Measurements from ENCODE around the gene ANKRD26. TPM values are rescaled to one million over a fixed set of nuclear protein-coding genes. Genes with fewer than 3 reads are reported as not detected.

Gene ANKRD26
- total and polyA plus RNA-seq, 2 donors (not counting 1 experiment from before 2014, with no cell fraction given) = 0.67 to 10.5 TPM

DNA sequence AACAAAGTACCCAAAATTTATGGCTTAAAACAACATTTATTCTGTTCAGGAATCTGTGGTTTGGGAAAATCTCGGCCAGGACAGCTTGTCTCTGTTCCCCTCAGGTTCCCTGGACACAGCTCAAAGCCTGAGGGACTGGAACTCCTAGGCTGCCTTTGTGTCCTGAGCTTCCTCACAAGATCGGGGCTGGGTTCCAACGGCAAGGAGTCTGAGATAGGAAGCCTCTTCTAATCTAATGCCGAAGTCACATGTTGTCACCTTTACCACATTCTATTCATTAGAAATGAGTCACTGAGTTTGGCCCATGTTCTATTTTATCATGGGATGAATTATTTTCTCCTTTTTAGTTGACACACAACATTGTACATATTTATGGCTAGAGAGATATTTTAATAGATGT lies 80.5 kb downstream of the ANKRD26 start:
- H4K20me1 ChIP-seq (ENCODE audit: control insufficient read depth, insufficient read depth, low read length, poor library complexity, severe bottlenecking) = no peaks in the 10 kb centered on the region
- no peaks in the 10 kb centered on the region for H3K27me3 ChIP-seq (replicated peaks in 1 of 4; ENCODE audit: control extremely low read depth in 1 of 4, control insufficient read depth in 3 of 4, insufficient read depth in 4 of 4, low read length in 3 of 4)
- POLR2A ChIA-PET = no interaction called here
- no peaks in the 10 kb centered on the region for H3K79me2 ChIP-seq (ENCODE audit: control insufficient read depth, insufficient read depth, low read length)
- H3K27me3 Mint-ChIP-seq = no peaks in the 10 kb centered on the region
- no peaks in the 10 kb centered on the region for H3K4me1 Mint-ChIP-seq
- H3K4me1 ChIP-seq (ENCODE audit: control insufficient read depth in 2 of 2, insufficient read depth in 2 of 2, low read length in 2 of 2) = no peaks in the 10 kb centered on the region
- no peaks in the 10 kb centered on the region for H3K9me3 ChIP-seq (ENCODE audit: control extremely low read depth in 1 of 3, control insufficient read depth in 2 of 3, insufficient read depth in 1 of 3, low read length in 2 of 3)
- H3K4me3 ChIP-seq (ENCODE audit: control extremely low read depth in 1 of 5, extremely low read depth in 1 of 5, insufficient read depth in 1 of 5, low read depth in 2 of 5, low read length in 4 of 5) = no peak overlapping the region
- CTCF ChIA-PET = no interaction called here
- WGBS (ENCODE audit: insufficient coverage) = 100% methylated on average over 3 of the region's 4 CpGs
- DNase-seq (no peak), ATAC-seq (ENCODE audit: low read depth) (no peak)
- H3K27ac Mint-ChIP-seq = no peak overlapping the region
- no peak overlapping the region for H3K4me2 ChIP-seq (replicated peaks; ENCODE audit: low read depth, low read length, poor library complexity, severe bottlenecking)
- H3K9me3 Mint-ChIP-seq (ENCODE audit: insufficient read depth) = no peaks in the 10 kb centered on the region
- intact Hi-C loops (cut with micrococcal nuclease) = no loop called here
- no peak overlapping the region for H2AFZ ChIP-seq (ENCODE audit: insufficient read depth, low read depth, low read length, poor library complexity, severe bottlenecking)
- no peak overlapping the region for H3K4me3 Mint-ChIP-seq
- H3K36me3 ChIP-seq (replicated peaks in 1 of 2; ENCODE audit: control extremely low read depth in 1 of 2, control insufficient read depth in 1 of 2, extremely low read depth in 1 of 2, insufficient read depth in 2 of 2, low read length in 1 of 2) = peaks cover 0 to 8% of the 10 kb centered on the region in 2 experiments
- H3K27ac ChIP-seq (ENCODE audit: low read length in 2 of 2) = no peak overlapping the region
- no peak overlapping the region for H3K9ac ChIP-seq (ENCODE audit: low read length)
- TF ChIP-seq, protein P1, sequence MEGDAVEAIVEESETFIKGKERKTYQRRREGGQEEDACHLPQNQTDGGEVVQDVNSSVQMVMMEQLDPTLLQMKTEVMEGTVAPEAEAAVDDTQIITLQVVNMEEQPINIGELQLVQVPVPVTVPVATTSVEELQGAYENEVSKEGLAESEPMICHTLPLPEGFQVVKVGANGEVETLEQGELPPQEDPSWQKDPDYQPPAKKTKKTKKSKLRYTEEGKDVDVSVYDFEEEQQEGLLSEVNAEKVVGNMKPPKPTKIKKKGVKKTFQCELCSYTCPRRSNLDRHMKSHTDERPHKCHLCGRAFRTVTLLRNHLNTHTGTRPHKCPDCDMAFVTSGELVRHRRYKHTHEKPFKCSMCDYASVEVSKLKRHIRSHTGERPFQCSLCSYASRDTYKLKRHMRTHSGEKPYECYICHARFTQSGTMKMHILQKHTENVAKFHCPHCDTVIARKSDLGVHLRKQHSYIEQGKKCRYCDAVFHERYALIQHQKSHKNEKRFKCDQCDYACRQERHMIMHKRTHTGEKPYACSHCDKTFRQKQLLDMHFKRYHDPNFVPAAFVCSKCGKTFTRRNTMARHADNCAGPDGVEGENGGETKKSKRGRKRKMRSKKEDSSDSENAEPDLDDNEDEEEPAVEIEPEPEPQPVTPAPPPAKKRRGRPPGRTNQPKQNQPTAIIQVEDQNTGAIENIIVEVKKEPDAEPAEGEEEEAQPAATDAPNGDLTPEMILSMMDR (IDR thresholded peaks at IDR 0.05) = no peak
- no peak for TF ChIP-seq EZH2 (IDR thresholded peaks at IDR 0.05; ENCODE audit: borderline replicate concordance, insufficient read depth, low read depth, low read length, poor library complexity, severe bottlenecking)

- POLR2A ChIA-PET = no interaction called here
- CTCF ChIA-PET = no interaction called here
- Mint-ChIP-seq H3K4me1 (no peaks in the 10 kb centered on the region), H3K4me3 (no peak overlapping the region), H3K27ac (no peak overlapping the region), H3K9me3 (ENCODE audit: insufficient read depth) (peaks cover 7% of the 10 kb centered on the region), H3K27me3 (no peaks in the 10 kb centered on the region)
- Histone ChIP-seq H3K4me1 (ENCODE audit: control insufficient read depth in 2 of 2, insufficient read depth in 2 of 2, low read length in 2 of 2) (no peaks in the 10 kb centered on the region), H3K27me3 (replicated peaks in 1 of 4; ENCODE audit: control extremely low read depth in 1 of 4, control insufficient read depth in 3 of 4, insufficient read depth in 4 of 4, low read length in 3 of 4) (no peaks in the 10 kb centered on the region), H3K79me2 (ENCODE audit: control insufficient read depth, insufficient read depth, low read length) (no peaks in the 10 kb centered on the region), H3K27ac (ENCODE audit: low read length in 2 of 2) (no peak overlapping the region), H3K4me3 (ENCODE audit: control extremely low read depth in 1 of 5, extremely low read depth in 1 of 5, insufficient read depth in 1 of 5, low read depth in 2 of 5, low read length in 4 of 5) (no peak overlapping the region), H2AFZ (ENCODE audit: insufficient read depth, low read depth, low read length, poor library complexity, severe bottlenecking) (no peak overlapping the region), H3K9ac (ENCODE audit: low read length) (no peak overlapping the region), H3K9me3 (ENCODE audit: control extremely low read depth in 1 of 3, control insufficient read depth in 2 of 3, insufficient read depth in 1 of 3, low read length in 2 of 3) (peaks cover 0 to 3% (median 0%) of the 10 kb centered on the region in 3 donors), H3K36me3 (replicated peaks in 1 of 2; ENCODE audit: control extremely low read depth in 1 of 2, control insufficient read depth in 1 of 2, extremely low read depth in 1 of 2, insufficient read depth in 2 of 2, low read length in 1 of 2) (peaks cover 0 to 2% of the 10 kb centered on the region in 2 experiments), H3K4me2 (replicated peaks; ENCODE audit: low read depth, low read length, poor library complexity, severe bottlenecking) (no peak overlapping the region), H4K20me1 (ENCODE audit: control insufficient read depth, insufficient read depth, low read length, poor library complexity, severe bottlenecking) (no peaks in the 10 kb centered on the region)
- DNase-seq (no peak), ATAC-seq (ENCODE audit: low read depth) (no peak)
- intact Hi-C loops (cut with micrococcal nuclease) = no loop called here
- 100% methylated on average over 4 of the region's 9 CpGs for WGBS (ENCODE audit: insufficient coverage)
- no peak for TF ChIP-seq EZH2 (IDR thresholded peaks at IDR 0.05; ENCODE audit: borderline replicate concordance, insufficient read depth, low read depth, low read length, poor library complexity, severe bottlenecking)
- TF ChIP-seq, protein P1 (IDR thresholded peaks at IDR 0.05) = no peak
These were observed 102.7 kb downstream of the ANKRD26 start for GRCh38 chr10:26997610-26998009.

All from B cell (primary cell).